K562 (cell line): ENCODE data around the gene PPDPF. TPM values are rescaled to one million over a fixed set of nuclear protein-coding genes. Genes with fewer than 3 reads are reported as not detected.

Source experiments
- CHD2 ChIP-seq: IDR thresholded peaks from 2 replicates; pipeline ENCODE4 v1.6.1; 2011; ENCODE audit warnings: low read depth, low read length
- FOXA1 ChIP-seq: fragments of 450-650 bp; IDR thresholded peaks from 2 replicates; pipeline ENCODE4 v1.6.1; 2016; ENCODE audit warnings: mild to moderate bottlenecking, borderline replicate concordance
- POLR2H ChIP-seq: IDR thresholded peaks from 2 replicates; pipeline ENCODE4 v1.6.1; 2016; ENCODE audit warnings: missing genetic modification characterization, low read depth, mild to moderate bottlenecking, control low read depth, missing compliant biosample characterization, moderate library complexity
- PRPF4 ChIP-seq: fragments of 200-400 bp; formaldehyde crosslinking; IDR thresholded peaks from one replicate; pipeline ENCODE4 v1.6.1; 2017; ENCODE audit warnings: low read length, low read depth, mild to moderate bottlenecking; ENCODE audit not compliant: insufficient read depth, poor library complexity, severe bottlenecking
- STAT5B ChIP-seq: fragments of 250-450 bp; sonication (Bioruptor Pico); IDR thresholded peaks from 2 replicates; pipeline ENCODE4 v1.8.0; 2021; ENCODE audit warnings: mild to moderate bottlenecking, inconsistent platforms
- TAF9B ChIP-seq: fragments of 450-650 bp; IDR thresholded peaks from 2 replicates; pipeline ENCODE4 v1.6.1; 2018; ENCODE audit warnings: mild to moderate bottlenecking; ENCODE audit not compliant: partially characterized antibody
- TSC22D4 ChIP-seq: fragments of 450-650 bp; IDR thresholded peaks from 2 replicates; pipeline ENCODE4 v1.6.1; 2016; ENCODE audit warnings: missing genetic modification characterization, missing biosample characterization, control low read depth
- ZNF224 ChIP-seq: sonication (generic); formaldehyde crosslinking; IDR thresholded peaks from 2 replicates; pipeline ENCODE4 v1.8.0; 2022; ENCODE audit warnings: mild to moderate bottlenecking, missing genetic modification reagents
- polyA plus RNA-seq, 8 experiments: library from polyadenylated mRNA; depleted of rRNA in 4 of 8; stranded (reverse) in 5 of 8; unstranded in 3 of 8; fragments of >200 nt; fragmentation: Nextera tagmentation in 2 of 8; fragmentation: Illumina TruSeq in 1 of 8; extraction: Ambion mirVana in 2 of 8; extraction: Trizol in 1 of 8; gene quantifications; 2 replicates each; pipeline versions ENCODE4 v1.2.1 to v1.2.3, GENCODE V29; 2011 to 2014; ENCODE audit warnings: inconsistent platforms in 1 of 8, missing spikeins in 1 of 8
- total RNA-seq, 7 experiments: library from RNA; depleted of rRNA in 6 of 7; stranded (reverse); fragments of >200 nt in 6 of 7; fragmentation: Illumina TruSeq in 2 of 7; extraction: Trizol in 2 of 7; gene quantifications; 2 replicates each; pipeline versions ENCODE4 v1.2.1 to v1.2.3, GENCODE V29; 2011 to 2021; ENCODE audit warnings: low replicate concordance in 1 of 7
- TF ChIP-seq, protein P1 (sequence below): fragments of 450-650 bp; formaldehyde crosslinking; IDR thresholded peaks from 2 replicates; pipeline ENCODE4 v1.4.0; 2020; ENCODE audit warnings: mild to moderate bottlenecking
- TF ChIP-seq, protein P2 (sequence below): fragments of 200-800 bp; sonication (Bioruptor generic); IDR thresholded peaks from 2 replicates; pipeline ENCODE4 v1.6.1; 2017; ENCODE audit warnings: missing genetic modification characterization, missing compliant biosample characterization

The PPDPF gene
- total and polyA plus RNA-seq, 9 of the 15 experiments (the other 6 are each of a cell fraction or from before 2014, with no cell fraction given) = 0.77 to 233 (median 10.5) TPM

DNA sequence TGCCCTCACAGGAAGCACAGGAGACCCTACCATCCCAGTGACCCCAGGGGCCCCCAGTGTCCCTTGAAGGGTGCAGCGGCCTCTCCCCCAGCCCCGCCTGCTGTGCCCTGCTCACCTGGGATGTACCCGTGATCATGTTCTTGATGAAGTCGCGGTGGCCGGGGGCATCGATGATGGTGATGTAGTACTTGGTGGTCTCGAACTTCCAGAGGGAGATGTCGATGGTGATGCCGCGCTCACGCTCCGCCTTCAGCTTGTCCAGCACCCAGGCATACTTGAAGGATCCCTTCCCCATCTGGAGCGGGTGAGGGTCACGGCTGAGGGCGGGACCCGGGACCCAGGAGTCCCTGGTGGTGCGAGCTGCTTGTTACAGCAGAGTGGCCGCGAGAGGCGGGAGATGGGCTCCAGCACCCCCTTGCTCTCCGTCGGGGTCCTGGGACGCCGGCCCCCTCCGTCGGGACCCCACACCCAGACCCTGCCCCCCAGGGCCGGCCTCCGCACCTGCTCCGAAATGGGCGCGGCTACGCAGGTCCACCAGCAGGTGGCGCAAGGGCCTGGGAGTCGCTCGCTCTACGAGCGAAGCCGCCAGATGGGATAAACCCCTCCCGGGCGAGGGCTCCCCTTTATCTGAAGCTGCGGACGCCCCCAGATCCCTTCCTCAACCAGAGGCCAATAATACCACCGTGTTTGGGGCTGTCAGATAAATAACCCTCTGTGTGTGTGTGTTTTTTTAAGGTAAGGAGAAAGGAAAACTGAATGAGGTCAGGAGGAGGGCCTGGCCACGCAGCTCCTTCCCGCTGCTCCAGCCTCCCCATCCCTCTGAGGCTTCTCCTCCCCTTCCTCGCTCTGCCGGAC lies 24.6 kb upstream of the PPDPF start (continued):
- TF ChIP-seq ZNF224 (CRISPR knock-in tag) (no peak), POLR2H (tag) (no peak), PRPF4 (no peak), TSC22D4 (tag) (no peak), STAT5B (CRISPR knock-in tag) (no peak), FOXA1 (no peak), TAF9B (no peak), CHD2 (no peak)
- TF ChIP-seq, protein P1, sequence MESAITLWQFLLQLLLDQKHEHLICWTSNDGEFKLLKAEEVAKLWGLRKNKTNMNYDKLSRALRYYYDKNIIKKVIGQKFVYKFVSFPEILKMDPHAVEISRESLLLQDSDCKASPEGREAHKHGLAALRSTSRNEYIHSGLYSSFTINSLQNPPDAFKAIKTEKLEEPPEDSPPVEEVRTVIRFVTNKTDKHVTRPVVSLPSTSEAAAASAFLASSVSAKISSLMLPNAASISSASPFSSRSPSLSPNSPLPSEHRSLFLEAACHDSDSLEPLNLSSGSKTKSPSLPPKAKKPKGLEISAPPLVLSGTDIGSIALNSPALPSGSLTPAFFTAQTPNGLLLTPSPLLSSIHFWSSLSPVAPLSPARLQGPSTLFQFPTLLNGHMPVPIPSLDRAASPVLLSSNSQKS = no peak
- TF ChIP-seq, protein P2, sequence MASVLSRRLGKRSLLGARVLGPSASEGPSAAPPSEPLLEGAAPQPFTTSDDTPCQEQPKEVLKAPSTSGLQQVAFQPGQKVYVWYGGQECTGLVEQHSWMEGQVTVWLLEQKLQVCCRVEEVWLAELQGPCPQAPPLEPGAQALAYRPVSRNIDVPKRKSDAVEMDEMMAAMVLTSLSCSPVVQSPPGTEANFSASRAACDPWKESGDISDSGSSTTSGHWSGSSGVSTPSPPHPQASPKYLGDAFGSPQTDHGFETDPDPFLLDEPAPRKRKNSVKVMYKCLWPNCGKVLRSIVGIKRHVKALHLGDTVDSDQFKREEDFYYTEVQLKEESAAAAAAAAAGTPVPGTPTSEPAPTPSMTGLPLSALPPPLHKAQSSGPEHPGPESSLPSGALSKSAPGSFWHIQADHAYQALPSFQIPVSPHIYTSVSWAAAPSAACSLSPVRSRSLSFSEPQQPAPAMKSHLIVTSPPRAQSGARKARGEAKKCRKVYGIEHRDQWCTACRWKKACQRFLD (CRISPR knock-in tag) = no peak
